Ramos (cell line): Measurements from ENCODE around the gene GLIS1.

ENCODE experiments used
- in situ Hi-C: fragments of 300-500 bp; cut with MboI; formaldehyde crosslinking; loops from one replicate; pipeline ENCODE4 v1.14.3; 2022; ENCODE audit warnings: low sequenced_read_pairs; ENCODE audit not compliant: unreplicated experiment

GLIS1 gene

DNA sequence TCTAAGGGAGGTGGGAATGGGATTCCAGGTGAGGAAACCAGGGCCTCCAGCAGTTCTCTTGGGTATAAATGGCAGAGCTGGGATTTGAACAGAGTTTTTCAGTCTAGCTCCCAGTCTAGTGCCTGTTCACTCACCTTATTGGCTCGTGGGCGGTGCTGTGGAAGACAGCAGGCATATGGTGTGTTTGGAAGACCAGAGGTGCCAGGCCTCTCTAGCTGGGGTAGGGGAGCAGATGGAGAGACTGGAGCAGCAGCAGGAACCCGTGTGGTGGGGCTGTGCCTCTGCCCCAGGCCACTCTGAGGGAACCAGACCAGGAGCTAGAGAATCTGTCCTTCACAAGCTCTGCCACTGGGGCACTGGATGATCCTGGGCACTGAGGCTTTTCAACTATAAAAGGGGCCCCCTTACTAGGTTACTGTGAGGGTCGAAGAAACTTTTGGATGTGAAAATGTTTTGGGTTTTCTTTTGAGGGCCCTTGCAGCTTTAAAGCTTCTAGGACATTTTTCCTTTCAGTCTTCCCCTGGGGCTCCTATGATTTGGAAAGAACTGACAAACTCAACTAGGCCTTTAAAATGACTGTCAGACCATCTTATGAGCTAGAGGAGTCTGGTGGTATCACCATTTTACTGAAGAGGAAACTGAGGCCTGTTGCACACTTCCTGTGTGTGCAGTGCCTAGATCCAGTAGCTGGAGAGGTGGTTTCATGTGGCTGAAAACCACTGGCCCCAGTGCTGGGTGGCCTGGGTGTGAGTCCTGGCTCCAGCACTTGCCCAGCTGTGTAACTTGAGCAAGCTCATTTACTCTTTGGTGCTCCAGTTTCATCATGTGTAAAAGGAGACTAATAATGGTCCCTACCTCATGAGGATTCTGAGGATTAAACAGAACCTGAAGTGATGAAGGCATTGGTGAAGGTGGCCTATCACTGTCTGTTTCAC is 273.7 kb downstream of the GLIS1 start:
- in situ Hi-C loops = no loop called here

- in situ Hi-C loops = no loop called here
Observed at GRCh38 chr1:53463961-53464899, 274.7 kb downstream of the GLIS1 start.

DNA sequence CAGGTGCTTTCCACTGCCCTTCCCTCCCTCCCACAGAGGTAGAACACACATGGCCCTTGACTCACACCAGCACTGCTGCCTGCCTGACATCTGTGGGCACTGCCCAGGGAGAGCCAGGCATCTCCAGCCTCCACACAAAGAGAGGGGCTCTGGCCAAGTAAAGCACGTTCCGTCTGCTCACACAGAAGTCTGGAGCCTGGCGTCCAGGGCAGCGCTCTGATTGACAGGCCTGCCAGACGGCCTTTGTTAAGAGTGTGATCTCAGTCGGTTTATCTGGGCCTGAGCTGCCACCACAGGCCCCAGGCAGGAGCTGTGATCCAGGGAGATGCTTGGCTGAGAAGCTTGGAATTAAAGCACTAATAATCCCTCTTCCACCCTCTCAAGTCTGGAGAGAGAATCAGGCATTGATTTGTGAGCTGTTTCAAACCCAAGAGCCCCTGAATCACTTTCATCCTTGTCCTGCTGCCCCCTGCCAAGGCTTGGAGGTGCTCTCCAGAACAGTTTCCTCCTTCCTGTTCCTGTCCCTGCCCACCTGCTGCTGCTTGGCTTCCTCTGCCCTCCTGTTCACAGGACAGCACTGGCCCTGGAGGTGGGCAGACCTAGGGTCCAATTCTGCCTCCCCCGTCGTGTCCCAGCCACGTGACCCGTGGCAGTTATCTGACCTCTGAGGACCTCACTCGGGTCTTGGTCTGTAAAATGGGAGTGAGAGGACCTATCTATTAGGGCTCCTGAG is 276.0 kb downstream of the GLIS1 start:
- in situ Hi-C loops = no loop called here

GRCh38 chr1:53462193-53462592 is 276.8 kb downstream of the GLIS1 start:
- in situ Hi-C loops = no loop called here

DNA sequence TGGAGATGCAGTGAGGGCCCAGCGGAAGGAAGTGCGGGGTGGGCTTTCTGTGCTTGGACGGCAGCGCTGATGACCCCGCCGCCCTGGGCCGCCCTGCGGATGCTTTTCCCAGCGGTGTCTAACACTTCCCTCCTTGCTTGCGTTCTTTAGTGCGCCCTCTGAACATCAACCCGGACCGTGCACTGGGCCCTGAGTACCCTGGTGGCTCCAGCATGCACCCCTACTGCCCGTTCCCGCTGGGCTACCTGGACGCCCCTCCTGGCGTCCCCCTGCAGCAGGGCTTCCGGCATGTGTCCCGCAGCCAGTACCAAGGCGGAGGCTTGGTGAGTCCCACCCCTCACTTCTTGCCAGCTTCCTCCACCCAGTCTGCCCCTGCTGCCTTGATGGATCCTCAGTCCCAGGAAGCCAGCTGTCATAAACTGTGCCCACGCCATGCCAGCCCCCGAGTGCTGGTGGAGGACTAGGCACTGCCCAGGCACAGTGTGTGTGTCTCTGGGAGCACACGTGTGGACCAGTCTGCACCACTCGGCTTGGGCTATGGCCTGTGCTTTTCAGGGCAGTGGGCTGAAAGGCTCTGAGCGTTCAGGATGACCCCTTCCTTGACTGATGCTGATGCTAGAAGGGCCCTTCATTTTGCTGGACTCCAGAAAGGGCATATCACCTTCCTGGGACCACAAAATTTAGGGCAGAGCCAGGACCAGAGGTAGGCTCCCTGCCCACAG is 277.5 kb downstream of the GLIS1 start:
- in situ Hi-C loops = no loop called here

DNA sequence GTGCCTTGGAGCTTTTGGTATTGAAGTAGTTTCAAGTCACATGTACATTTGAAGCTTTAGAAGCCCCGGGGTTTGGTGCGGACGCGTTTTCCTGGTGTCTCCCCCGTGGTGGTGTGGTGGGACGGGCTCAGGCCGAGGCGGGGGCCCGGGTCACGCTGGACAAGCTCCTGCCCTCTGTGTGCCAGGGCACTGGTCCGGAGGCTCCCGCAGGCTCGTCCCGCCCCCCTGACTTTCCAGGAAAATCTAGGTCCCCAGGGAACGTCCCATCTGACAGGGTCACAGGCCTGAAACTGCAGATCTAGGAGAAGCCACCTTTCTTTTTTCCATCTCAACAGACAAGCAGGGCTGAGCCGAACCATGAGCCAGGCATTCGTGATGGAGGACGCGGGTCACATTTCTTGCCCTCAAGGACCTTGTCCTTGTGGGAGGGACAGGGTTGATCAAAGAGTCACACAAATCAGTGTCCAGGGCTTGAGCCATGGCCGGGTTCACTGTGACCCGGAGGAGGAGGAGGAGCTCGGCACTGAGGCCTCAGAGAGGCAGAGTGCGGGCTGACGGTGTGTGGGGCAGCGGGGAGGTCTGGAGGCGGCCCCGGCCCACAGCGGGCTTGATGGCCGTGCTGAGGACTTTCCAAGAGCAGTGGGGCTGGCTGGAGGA is 278.2 kb downstream of the GLIS1 start:
- in situ Hi-C loops = no loop called here

DNA sequence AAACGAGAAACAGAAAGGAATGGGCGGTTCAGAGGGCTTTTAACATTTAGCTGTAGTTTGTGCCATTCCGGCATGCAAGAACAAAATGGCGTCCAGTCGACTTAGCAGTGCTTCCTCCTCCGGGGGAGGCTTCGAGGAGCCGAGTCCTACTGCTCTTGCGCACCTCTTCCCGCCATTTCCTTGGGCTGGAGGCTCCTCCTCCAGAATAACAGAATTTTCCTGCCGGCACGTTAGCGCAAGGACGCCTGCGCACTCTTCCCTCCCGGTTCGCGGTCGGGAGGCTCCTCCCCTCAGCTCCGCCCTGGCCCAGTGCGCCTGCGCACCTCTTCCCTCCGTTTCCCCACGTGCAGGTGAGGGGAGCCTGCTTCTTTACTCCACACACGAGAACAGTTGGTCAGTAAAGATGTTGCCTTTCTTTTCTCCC is 278.7 kb downstream of the GLIS1 start:
- in situ Hi-C loops = no loop called here

DNA sequence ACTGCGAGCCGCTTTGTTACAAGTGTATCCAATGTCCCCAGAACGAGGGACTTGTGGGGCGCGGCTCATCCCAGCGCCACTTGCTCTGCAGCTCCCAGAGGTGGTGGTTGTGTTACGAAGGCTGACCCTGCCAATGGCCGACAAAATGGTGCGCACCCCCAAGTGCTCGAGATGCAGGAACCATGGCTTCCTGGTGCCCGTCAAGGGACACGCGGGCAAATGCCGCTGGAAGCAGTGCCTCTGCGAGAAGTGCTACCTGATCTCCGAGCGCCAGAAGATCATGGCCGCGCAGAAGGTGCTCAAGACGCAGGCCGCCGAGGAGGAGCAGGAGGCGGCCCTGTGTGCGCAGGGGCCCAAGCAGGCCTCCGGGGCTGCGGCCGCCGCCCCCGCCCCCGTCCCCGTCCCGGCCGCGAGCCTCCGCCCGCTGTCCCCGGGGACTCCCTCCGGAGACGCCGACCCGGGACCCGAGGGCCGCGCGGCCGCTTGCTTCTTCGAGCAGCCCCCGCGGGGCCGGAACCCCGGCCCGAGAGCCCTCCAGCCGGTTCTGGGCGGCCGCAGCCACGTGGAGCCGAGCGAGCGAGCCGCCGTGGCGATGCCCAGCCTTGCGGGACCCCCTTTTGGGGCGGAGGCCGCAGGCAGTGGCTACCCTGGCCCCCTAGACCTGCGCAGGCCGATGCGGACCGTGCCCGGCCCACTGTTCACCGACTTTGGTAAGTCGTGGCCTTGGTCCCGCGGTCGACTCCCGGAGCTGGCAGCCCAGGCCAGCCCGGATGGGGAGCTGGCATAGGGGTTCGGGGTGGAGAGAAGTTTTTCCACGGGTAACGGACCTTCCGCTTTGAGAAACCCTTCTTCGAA is 279.4 kb downstream of the GLIS1 start, which contains the start of gene DMRTB1:
Gene DMRTB1, plus strand, starts transcription at position 79 of the 855 bp plus-strand sequence. Its CDS starts 55 bp downstream, at position 134.
- in situ Hi-C loops = no loop called here

GRCh38 chr1:53458634-53459033 is 280.3 kb downstream of the GLIS1 start:
- in situ Hi-C loops = no loop called here
